Thoracic aorta (tissue), 2 donors: ENCODE results near the gene PDLIM5. TPM values are rescaled to one million over a fixed set of nuclear protein-coding genes. Genes with fewer than 3 reads are reported as not detected.

Experiments
- ATAC-seq: fragments of 150-250 bp; one replicate; pipeline ENCODE4 v1.8.0; 2017; ENCODE audit warnings: low read depth; ENCODE audit not compliant: insufficient number of reproducible peaks, low FRiP score
- DNase-seq: peaks from one replicate; pipeline ENCODE4 v3.0.0-alpha.2; 2020; ENCODE audit warnings: low spot score
- H3K27ac ChIP-seq, 2 donors: fragments of 200-600 bp; sonication (generic); 1 replicate in 1 of 2; 2 replicates in 1 of 2; pipeline ENCODE4 v1.5.1; 2016; ENCODE audit warnings: mild to moderate bottlenecking in 2 of 2, moderate library complexity in 2 of 2
- H3K27me3 ChIP-seq: fragments of 200-600 bp; sonication (generic); replicated peaks from 2 replicates; pipeline ENCODE4 v1.6.0; 2016; ENCODE audit warnings: mild to moderate bottlenecking; ENCODE audit not compliant: insufficient read depth
- H3K36me3 ChIP-seq: fragments of 200-600 bp; sonication (generic); one replicate; pipeline ENCODE4 v1.5.1; 2016
- H3K4me1 ChIP-seq, 2 donors: fragments of 200-600 bp; sonication (generic); 1 replicate in 1 of 2; 2 replicates in 1 of 2; pipeline versions ENCODE4 v1.5.1 to v1.6.0; 2016; ENCODE audit warnings: low read depth in 2 of 2, mild to moderate bottlenecking in 1 of 2; ENCODE audit not compliant: control insufficient read depth in 1 of 2
- H3K4me3 ChIP-seq: fragments of 200-600 bp; sonication (generic); 2 replicates; pipeline ENCODE4 v1.5.1; 2016; ENCODE audit warnings: mild to moderate bottlenecking
- H3K9me3 ChIP-seq: fragments of 200-600 bp; sonication (generic); 2 replicates; pipeline ENCODE4 v1.5.1; 2016
- CTCF ChIP-seq: fragments of 200-600 bp; sonication (generic); IDR thresholded peaks from one replicate; pipeline ENCODE4 v1.5.1; 2019; ENCODE audit warnings: antibody characterized with exemption
- total RNA-seq, 2 donors: library from RNA; depleted of rRNA; stranded (reverse); fragments of >200 nt; gene quantifications; one replicate each; pipeline versions ENCODE4 v1.1.0 to v1.2.3, GENCODE V29; 2016

The PDLIM5 gene
- total RNA-seq, 2 donors from 2014 or later, result 275 to 328 TPM

- H3K4me1 ChIP-seq, result peaks cover 0 to 4% of the 10 kb centered on the region in 2 donors
- H3K36me3 ChIP-seq, result no peaks in the 10 kb centered on the region
- no peak overlapping the region for H3K4me3 ChIP-seq
- H3K27ac ChIP-seq, result no peak overlapping the region
- no peak for TF ChIP-seq CTCF
- DNase-seq (no peak), ATAC-seq (no peak)
- H3K27me3 ChIP-seq, result no peaks in the 10 kb centered on the region
- no peaks in the 10 kb centered on the region for H3K9me3 ChIP-seq
Measured at GRCh38 chr4:94435874-94436273, 15.9 kb upstream of the PDLIM5 start.

- DNase-seq, result no peak
- Histone ChIP-seq H3K4me3 (no peak overlapping the region), H3K36me3 (no peaks in the 10 kb centered on the region), H3K4me1 (peaks cover 1 to 9% of the 10 kb centered on the region in 2 donors), H3K9me3 (no peaks in the 10 kb centered on the region), H3K27ac (no peak overlapping the region), H3K27me3 (no peaks in the 10 kb centered on the region)
- ATAC-seq, result no peak
- TF ChIP-seq CTCF, result no peak
Measured at GRCh38 chr4:94436512-94436911, 15.2 kb upstream of the PDLIM5 start.

GRCh38 chr4:94439606-94440005, 12.1 kb upstream of the PDLIM5 start:
- no peak for TF ChIP-seq CTCF
- peaks cover 10 to 19% of the 10 kb centered on the region in 2 donors for H3K4me1 ChIP-seq
- no peak overlapping the region for H3K4me3 ChIP-seq
- H3K27me3 ChIP-seq, result no peaks in the 10 kb centered on the region
- ATAC-seq, result no peak
- no peaks in the 10 kb centered on the region for H3K9me3 ChIP-seq
- no peak overlapping the region for H3K27ac ChIP-seq
- DNase-seq, result no peak
- no peaks in the 10 kb centered on the region for H3K36me3 ChIP-seq

GRCh38 chr4:94441838-94442237, 9.9 kb upstream of the PDLIM5 start:
- Histone ChIP-seq H3K4me3 (peak overlapping the region; percentile 36), H3K9me3 (no peaks in the 10 kb centered on the region), H3K27me3 (no peaks in the 10 kb centered on the region), H3K36me3 (no peaks in the 10 kb centered on the region), H3K4me1 (peaks cover 27 to 41% of the 10 kb centered on the region in 2 donors), H3K27ac (peak overlapping the region in 1 of 2 donors; percentile 74)
- ATAC-seq (no peak), DNase-seq (no peak)
- TF ChIP-seq CTCF, result no peak

GRCh38 chr4:94442251-94442650, 9.5 kb upstream of the PDLIM5 start:
- peak overlapping the region in 1 of 2 donors; percentile 74 for H3K27ac ChIP-seq
- H3K9me3 ChIP-seq, result no peaks in the 10 kb centered on the region
- DNase-seq, result no peak
- no peaks in the 10 kb centered on the region for H3K36me3 ChIP-seq
- peak overlapping the region; percentile 36 for H3K4me3 ChIP-seq
- H3K27me3 ChIP-seq, result no peaks in the 10 kb centered on the region
- TF ChIP-seq CTCF, result peak; percentile 24
- ATAC-seq, result peak; percentile 34
- H3K4me1 ChIP-seq, result peaks cover 31 to 45% of the 10 kb centered on the region in 2 donors
